Prostate gland (tissue), 2 donors: ENCODE data around the gene DRC3. TPM values are rescaled to one million over a fixed set of nuclear protein-coding genes. Genes with fewer than 3 reads are reported as not detected.
"Not testable (repeated sequence)": the region's sequence is repeated elsewhere in the genome, so short reads cannot be mapped to it uniquely, and the experiment has no call there.

Experiments used
- DNase-seq: peaks from one replicate; pipeline ENCODE4 v3.0.0-alpha.2; 2019; ENCODE audit warnings: low spot score
- H3K27ac ChIP-seq, 2 donors: fragments of 200-600 bp; sonication (generic); 2 replicates each; pipeline ENCODE4 v1.5.1; 2017 to 2019
- H3K27me3 ChIP-seq: fragments of 200-600 bp; sonication (generic); replicated peaks from 2 replicates; pipeline ENCODE4 v1.5.1; 2019; ENCODE audit not compliant: insufficient read depth
- H3K36me3 ChIP-seq, 2 donors: fragments of 200-600 bp; sonication (generic); 1 replicate in 1 of 2; 2 replicates in 1 of 2; pipeline versions ENCODE4 v1.5.1 to v1.8.1; 2017 to 2019
- H3K4me1 ChIP-seq: fragments of 200-600 bp; sonication (generic); replicated peaks from 2 replicates; pipeline ENCODE4 v1.5.1; 2019
- H3K4me3 ChIP-seq, 2 donors: fragments of 200-600 bp; sonication (generic); 2 replicates each; pipeline ENCODE4 v1.5.1; 2017 to 2019
- H3K9me3 ChIP-seq: fragments of 200-600 bp; sonication (generic); 2 replicates; pipeline ENCODE4 v1.5.1; 2017
- CTCF ChIP-seq, 4 experiments: fragments of 200-600 bp in 2 of 4; fragments of 450-650 bp in 2 of 4; sonication (generic) in 2 of 4; IDR thresholded peaks; 1 replicate in 3 of 4; 2 replicates in 1 of 4; pipeline ENCODE4 v1.5.1; 2016 to 2019; ENCODE audit warnings: antibody characterized with exemption in 4 of 4, mild to moderate bottlenecking in 2 of 4, moderate library complexity in 2 of 4
- POLR2A ChIP-seq: fragments of 450-650 bp; IDR thresholded peaks from one replicate; pipeline ENCODE4 v1.6.1; 2016; ENCODE audit warnings: antibody characterized with exemption, mild to moderate bottlenecking
- POLR2AphosphoS5 ChIP-seq: sonication (generic); formaldehyde crosslinking; IDR thresholded peaks from one replicate; pipeline ENCODE4 v1.6.1; 2017; ENCODE audit warnings: antibody characterized with exemption
- WGBS: methylation state at CpG from one replicate; pipeline ENCODE4 v1.1.5; 2018; 5-methylcytosine and 5-hydroxymethylcytosine counted together
- intact Hi-C: fragments of 100-400 bp; cut with DNase I; formaldehyde crosslinking; loops from one replicate; pipeline ENCODE4 v1.14.2; 2022
- total RNA-seq, 2 donors: library from RNA; depleted of rRNA; stranded (reverse); fragments of >200 nt; gene quantifications; one replicate each; pipeline ENCODE4 v1.1.0, GENCODE V29; 2016

DRC3 gene
- total RNA-seq, 2 donors from 2014 or later = 4.5 to 10.0 TPM

- WGBS = 53% methylated on average over 4 of the region's 4 CpGs
- H3K4me3 ChIP-seq = no peak overlapping the region
- DNase-seq = no peak
- no peaks in the 10 kb centered on the region for H3K9me3 ChIP-seq
- H3K4me1 ChIP-seq = peaks cover 19% of the 10 kb centered on the region
- no peak overlapping the region for H3K27ac ChIP-seq
- TF ChIP-seq POLR2AphosphoS5 = no peak
- TF ChIP-seq CTCF (IDR thresholded peaks at IDR 0.05) = no peak
- TF ChIP-seq POLR2A = no peak
- intact Hi-C loops = no loop called here
- no peaks in the 10 kb centered on the region for H3K27me3 ChIP-seq
- H3K36me3 ChIP-seq = no peaks in the 10 kb centered on the region
Observed at GRCh38 chr17:17937201-17937853, 35.3 kb upstream of the DRC3 start.

- intact Hi-C loops = no loop called here
Observed at GRCh38 chr17:17937958-17938357, 34.7 kb upstream of the DRC3 start.

GRCh38 chr17:17938388-17939107, 34.1 kb upstream of the DRC3 start:
- Histone ChIP-seq H3K4me3 (no peak overlapping the region), H3K36me3 (no peaks in the 10 kb centered on the region), H3K4me1 (peaks cover 27% of the 10 kb centered on the region), H3K27me3 (no peaks in the 10 kb centered on the region), H3K27ac (no peak overlapping the region), H3K9me3 (no peaks in the 10 kb centered on the region)
- intact Hi-C loops = no loop called here
- TF ChIP-seq POLR2AphosphoS5 (no peak), POLR2A (no peak), CTCF (IDR thresholded peaks at IDR 0.05) (no peak)
- 92% methylated on average over 8 of the region's 8 CpGs for WGBS
- DNase-seq = no peak

More at GRCh38 chr17:17937958-17938357, 34.7 kb upstream of the DRC3 start:
- WGBS = 64% methylated on average over 5 of the region's 5 CpGs
- no peak for DNase-seq
- no peak overlapping the region for H3K27ac ChIP-seq
- TF ChIP-seq POLR2AphosphoS5 (no peak), POLR2A (no peak), CTCF (IDR thresholded peaks at IDR 0.05) (no peak)
- H3K36me3 ChIP-seq = no peaks in the 10 kb centered on the region
- no peaks in the 10 kb centered on the region for H3K27me3 ChIP-seq
- H3K9me3 ChIP-seq = no peaks in the 10 kb centered on the region
- no peak overlapping the region for H3K4me3 ChIP-seq
- H3K4me1 ChIP-seq = peaks cover 21% of the 10 kb centered on the region

GRCh38 chr17:17939941-17940340, 32.7 kb upstream of the DRC3 start:
- H3K4me3 ChIP-seq, H3K36me3 ChIP-seq, H3K27me3 ChIP-seq, DNase-seq, intact Hi-C loops, H3K9me3 ChIP-seq: not testable (repeated sequence)
- H3K27ac ChIP-seq = peak overlapping the region; percentile 47
- WGBS = 84% methylated on average over 7 of the region's 7 CpGs
- peaks cover 31% of the 10 kb centered on the region for H3K4me1 ChIP-seq

GRCh38 chr17:17940441-17940911, 32.2 kb upstream of the DRC3 start:
- intact Hi-C loops = no loop called here
- TF ChIP-seq POLR2AphosphoS5 (no peak), CTCF (IDR thresholded peaks at IDR 0.05) (no peak), POLR2A (no peak)
- Histone ChIP-seq H3K27ac (peak overlapping the region; percentile 47), H3K36me3 (no peaks in the 10 kb centered on the region), H3K9me3 (no peaks in the 10 kb centered on the region), H3K4me1 (peaks cover 29% of the 10 kb centered on the region), H3K27me3 (no peaks in the 10 kb centered on the region), H3K4me3 (no peak overlapping the region)
- 14% methylated on average over 3 of the region's 3 CpGs for WGBS
- no peak for DNase-seq
